Panc1 (cell line): ENCODE measurements around the gene KRTDAP. TPM values are rescaled to one million over a fixed set of nuclear protein-coding genes. Genes with fewer than 3 reads are reported as not detected.

Experiments used
- ATAC-seq: fragments of 200-7000 bp; cut with Tn5 transposase; 2 replicates; pipeline ENCODE4 v1.9.1; 2020; ENCODE audit warnings: mild to moderate bottlenecking, moderate library complexity
- BruUV-seq: library from RNA; stranded (reverse); fragments of 400-500 nt; replicated peaks from 2 replicates; lab custom pipeline; 2021; lab: Mats Ljungman, UMichigan
- CTCF ChIA-PET: fragments of 300-600 bp; sonication (Branson Sonifier 250); formaldehyde crosslinking; loops from one replicate; lab custom pipeline; 2022; ENCODE audit warnings: antibody characterized with exemption; lab: Charles Lee
- POLR2A ChIA-PET: fragments of 300-600 bp; sonication (Branson Sonifier 250); formaldehyde crosslinking; loops from one replicate; lab custom pipeline; 2022; ENCODE audit warnings: antibody characterized with exemption; lab: Charles Lee
- DNase-seq: peaks from one replicate; pipeline ENCODE4 v3.0.0-alpha.2; 2010; ENCODE audit warnings: low read depth, low spot score
- H3K27ac ChIP-seq: 2 replicates; pipeline ENCODE4 v1.5.1; 2011; ENCODE audit warnings: mild to moderate bottlenecking, low read length, inconsistent platforms
- H3K27me3 ChIP-seq: fragments of 200-500 bp; sonication (Bioruptor generic); 2 replicates; pipeline ENCODE4 v1.6.0; 2014; ENCODE audit warnings: low read length, inconsistent platforms; ENCODE audit not compliant: control insufficient read depth, insufficient read depth
- H3K36me3 ChIP-seq: fragments of 200-500 bp; sonication (Bioruptor generic); 2 replicates; pipeline ENCODE4 v1.5.1; 2014; ENCODE audit warnings: inconsistent platforms, mild to moderate bottlenecking, low read length, moderate library complexity; ENCODE audit not compliant: control insufficient read depth, insufficient read depth
- H3K4me1 ChIP-seq: 2 replicates; pipeline ENCODE4 v1.5.1; 2011; ENCODE audit warnings: inconsistent platforms, mild to moderate bottlenecking, low read length, moderate library complexity; ENCODE audit not compliant: control insufficient read depth, insufficient read depth
- H3K4me3 ChIP-seq, 2 experiments: 2 replicates each; pipeline ENCODE4 v1.5.1; 2011 to 2012; ENCODE audit warnings: low read depth in 2 of 2, low read length in 2 of 2, mild to moderate bottlenecking in 2 of 2, inconsistent platforms in 1 of 2, moderate library complexity in 1 of 2
- H3K9me3 ChIP-seq: fragments of 200-500 bp; sonication (Bioruptor generic); 2 replicates; pipeline ENCODE4 v1.5.1; 2014; ENCODE audit warnings: low read depth, mild to moderate bottlenecking, inconsistent platforms, low read length, moderate library complexity; ENCODE audit not compliant: control insufficient read depth, insufficient read depth
- POLR2AphosphoS5 ChIP-seq: IDR thresholded peaks from 2 replicates; pipeline ENCODE4 v1.6.1; 2012; ENCODE audit warnings: mild to moderate bottlenecking, low read depth, low read length, moderate library complexity
- SIN3A ChIP-seq: IDR thresholded peaks from 2 replicates; pipeline ENCODE4 v1.6.1; 2012; ENCODE audit warnings: low read depth, mild to moderate bottlenecking, low read length, moderate library complexity, borderline replicate concordance; ENCODE audit not compliant: insufficient read depth
- TCF7L2 ChIP-seq: IDR thresholded peaks from 2 replicates; pipeline ENCODE4 v1.6.1; 2011; ENCODE audit warnings: mild to moderate bottlenecking, low read depth, low read length, inconsistent platforms
- in situ Hi-C: cut with HindIII; loops from 2 replicates; pipeline ENCODE4 v1.10.0; 2016; ENCODE audit warnings: low sequenced_read_pairs, low pct_unique_long_range_greater_than_20kb
- intact Hi-C: fragments of 100-400 bp; cut with micrococcal nuclease; formaldehyde crosslinking; loops from one replicate; pipeline ENCODE4 v1.10.0; 2022; ENCODE audit not compliant: unreplicated experiment
- total RNA-seq: library from RNA; stranded (reverse); gene quantifications from one replicate; pipeline ENCODE4 v1.2.1, GENCODE V29; 2021; ENCODE audit not compliant: unreplicated experiment
- TF ChIP-seq, protein P1 (sequence below): fragments of 450-650 bp; IDR thresholded peaks from 2 replicates; pipeline ENCODE4 v1.5.1; 2017; ENCODE audit warnings: mild to moderate bottlenecking
- TF ChIP-seq, protein P2 (sequence below), 2 experiments: IDR thresholded peaks; 2 replicates each; pipeline ENCODE4 v1.6.1; 2011 to 2012; ENCODE audit warnings: low read depth in 2 of 2, control low read depth in 1 of 2, low read length in 1 of 2, mild to moderate bottlenecking in 1 of 2, moderate library complexity in 1 of 2; ENCODE audit not compliant: insufficient read depth in 1 of 2

Gene KRTDAP
- total RNA-seq, 1 experiment from 2014 or later: not detected

DNA sequence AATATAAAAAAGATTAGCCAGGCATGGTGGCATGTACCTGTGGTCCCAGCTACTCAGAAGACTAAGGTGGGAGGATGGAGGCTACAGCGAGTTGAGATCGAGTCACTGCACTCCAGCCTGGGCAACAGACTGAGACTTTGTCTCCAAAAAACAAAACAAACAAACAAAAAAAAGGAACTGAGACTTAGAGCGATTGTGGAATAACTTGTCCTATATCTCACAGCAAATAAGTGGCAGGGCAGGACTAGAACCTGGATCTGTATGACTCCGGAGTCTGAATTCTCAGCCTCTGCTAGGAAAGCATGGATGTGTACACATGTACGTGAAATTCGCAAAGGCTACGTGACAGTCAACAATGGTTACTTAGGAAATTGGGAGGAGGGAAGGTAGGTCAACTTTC, 20.1 kb downstream of the KRTDAP start:
- no TSS peak for BruUV-seq
- no peak overlapping the region for H3K27ac ChIP-seq
- TF ChIP-seq POLR2AphosphoS5 (no peak), SIN3A (no peak), TCF7L2 (no peak)
- TF ChIP-seq, protein P1, sequence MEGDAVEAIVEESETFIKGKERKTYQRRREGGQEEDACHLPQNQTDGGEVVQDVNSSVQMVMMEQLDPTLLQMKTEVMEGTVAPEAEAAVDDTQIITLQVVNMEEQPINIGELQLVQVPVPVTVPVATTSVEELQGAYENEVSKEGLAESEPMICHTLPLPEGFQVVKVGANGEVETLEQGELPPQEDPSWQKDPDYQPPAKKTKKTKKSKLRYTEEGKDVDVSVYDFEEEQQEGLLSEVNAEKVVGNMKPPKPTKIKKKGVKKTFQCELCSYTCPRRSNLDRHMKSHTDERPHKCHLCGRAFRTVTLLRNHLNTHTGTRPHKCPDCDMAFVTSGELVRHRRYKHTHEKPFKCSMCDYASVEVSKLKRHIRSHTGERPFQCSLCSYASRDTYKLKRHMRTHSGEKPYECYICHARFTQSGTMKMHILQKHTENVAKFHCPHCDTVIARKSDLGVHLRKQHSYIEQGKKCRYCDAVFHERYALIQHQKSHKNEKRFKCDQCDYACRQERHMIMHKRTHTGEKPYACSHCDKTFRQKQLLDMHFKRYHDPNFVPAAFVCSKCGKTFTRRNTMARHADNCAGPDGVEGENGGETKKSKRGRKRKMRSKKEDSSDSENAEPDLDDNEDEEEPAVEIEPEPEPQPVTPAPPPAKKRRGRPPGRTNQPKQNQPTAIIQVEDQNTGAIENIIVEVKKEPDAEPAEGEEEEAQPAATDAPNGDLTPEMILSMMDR: no peak
- TF ChIP-seq, protein P2, sequence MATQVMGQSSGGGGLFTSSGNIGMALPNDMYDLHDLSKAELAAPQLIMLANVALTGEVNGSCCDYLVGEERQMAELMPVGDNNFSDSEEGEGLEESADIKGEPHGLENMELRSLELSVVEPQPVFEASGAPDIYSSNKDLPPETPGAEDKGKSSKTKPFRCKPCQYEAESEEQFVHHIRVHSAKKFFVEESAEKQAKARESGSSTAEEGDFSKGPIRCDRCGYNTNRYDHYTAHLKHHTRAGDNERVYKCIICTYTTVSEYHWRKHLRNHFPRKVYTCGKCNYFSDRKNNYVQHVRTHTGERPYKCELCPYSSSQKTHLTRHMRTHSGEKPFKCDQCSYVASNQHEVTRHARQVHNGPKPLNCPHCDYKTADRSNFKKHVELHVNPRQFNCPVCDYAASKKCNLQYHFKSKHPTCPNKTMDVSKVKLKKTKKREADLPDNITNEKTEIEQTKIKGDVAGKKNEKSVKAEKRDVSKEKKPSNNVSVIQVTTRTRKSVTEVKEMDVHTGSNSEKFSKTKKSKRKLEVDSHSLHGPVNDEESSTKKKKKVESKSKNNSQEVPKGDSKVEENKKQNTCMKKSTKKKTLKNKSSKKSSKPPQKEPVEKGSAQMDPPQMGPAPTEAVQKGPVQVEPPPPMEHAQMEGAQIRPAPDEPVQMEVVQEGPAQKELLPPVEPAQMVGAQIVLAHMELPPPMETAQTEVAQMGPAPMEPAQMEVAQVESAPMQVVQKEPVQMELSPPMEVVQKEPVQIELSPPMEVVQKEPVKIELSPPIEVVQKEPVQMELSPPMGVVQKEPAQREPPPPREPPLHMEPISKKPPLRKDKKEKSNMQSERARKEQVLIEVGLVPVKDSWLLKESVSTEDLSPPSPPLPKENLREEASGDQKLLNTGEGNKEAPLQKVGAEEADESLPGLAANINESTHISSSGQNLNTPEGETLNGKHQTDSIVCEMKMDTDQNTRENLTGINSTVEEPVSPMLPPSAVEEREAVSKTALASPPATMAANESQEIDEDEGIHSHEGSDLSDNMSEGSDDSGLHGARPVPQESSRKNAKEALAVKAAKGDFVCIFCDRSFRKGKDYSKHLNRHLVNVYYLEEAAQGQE (IDR thresholded peaks at IDR 0.05; ENCODE audit: insufficient read depth in 1 of 2, low read depth in 2 of 2, low read length in 1 of 2): no peak
- no peak overlapping the region for H3K4me3 ChIP-seq
- intact Hi-C loops (no loop called here), in situ Hi-C loops (no loop called here)
- no peaks in the 10 kb centered on the region for H3K36me3 ChIP-seq
- CTCF ChIA-PET: interaction anchor here (3.6 kb wide), 1 partner anchor 117 kb away, joined by 23 read pairs; no protein-coding TSS in a partner anchor
- peaks cover 8% of the 10 kb centered on the region; the same call in 1 of the 2 replicates for H3K27me3 ChIP-seq
- DNase-seq: no peak
- no peaks in the 10 kb centered on the region for H3K4me1 ChIP-seq
- no peaks in the 10 kb centered on the region for H3K9me3 ChIP-seq
- POLR2A ChIA-PET: no interaction called here
- no peak for ATAC-seq

DNA sequence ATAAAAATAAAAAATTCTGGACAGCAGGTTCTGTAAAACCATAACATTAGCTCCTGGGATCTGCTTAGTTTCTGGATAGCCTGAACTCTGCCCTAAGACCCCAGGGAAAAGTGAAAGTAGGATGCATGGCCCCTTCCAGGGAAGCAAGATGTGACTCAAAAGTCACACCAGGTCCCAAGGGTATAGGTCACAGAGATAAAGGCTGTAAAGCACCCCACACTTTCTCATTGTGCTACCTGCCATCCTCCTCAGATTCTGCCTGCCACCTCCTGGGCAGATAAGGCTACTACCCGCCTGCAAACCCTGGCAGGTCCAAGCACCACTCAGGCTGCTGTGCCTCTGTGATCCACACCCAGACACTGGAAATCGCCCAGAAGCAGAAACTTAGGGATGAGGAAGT, 21.6 kb downstream of the KRTDAP start:
- Histone ChIP-seq H3K27me3 (peaks cover 8% of the 10 kb centered on the region; the same call in 1 of the 2 replicates), H3K9me3 (no peaks in the 10 kb centered on the region), H3K4me3 (no peak overlapping the region), H3K36me3 (no peaks in the 10 kb centered on the region), H3K27ac (no peak overlapping the region), H3K4me1 (no peaks in the 10 kb centered on the region)
- peak; percentile 54 for DNase-seq
- BruUV-seq: no TSS peak
- TF ChIP-seq, protein P2 (IDR thresholded peaks at IDR 0.05; ENCODE audit: insufficient read depth in 1 of 2, low read depth in 2 of 2, low read length in 1 of 2): no peak
- TF ChIP-seq, protein P1: peak; percentile 84
- no peak for TF ChIP-seq SIN3A
- POLR2A ChIA-PET: no interaction called here
- peak; percentile 99 for ATAC-seq
- intact Hi-C loops: loop anchor here (1.0 kb wide), 1 partner anchor 115 kb away; no protein-coding TSS in a partner anchor
- in situ Hi-C loops: no loop called here
- CTCF ChIA-PET: interaction anchor here (3.6 kb wide), 1 partner anchor 116 kb away, joined by 23 read pairs; no protein-coding TSS in a partner anchor
